OCI-LY1 (cell line): ENCODE data around the gene GJB4.

ENCODE experiments used
- H2AFZ ChIP-seq: fragments of 200-600 bp; sonication (generic), shearing (Covaris generic); 2 replicates; pipeline ENCODE4 v1.6.0; 2014; ENCODE audit warnings: antibody characterized with exemption, mild to moderate bottlenecking, low read length
- H3F3A ChIP-seq: fragments of 200-600 bp; sonication (generic), shearing (Covaris generic); 2 replicates; pipeline ENCODE4 v1.6.0; 2014; ENCODE audit warnings: mild to moderate bottlenecking, antibody characterized with exemption, low read length, moderate library complexity; ENCODE audit not compliant: insufficient read depth
- H3K27ac ChIP-seq: fragments of 200-600 bp; sonication (generic); 2 replicates; pipeline ENCODE4 v1.5.1; 2014; ENCODE audit warnings: low read length, mixed run types, mild to moderate bottlenecking, low read depth; ENCODE audit not compliant: poor library complexity, severe bottlenecking
- H3K27me3 ChIP-seq: fragments of 200-600 bp; sonication (generic); 2 replicates; pipeline ENCODE4 v1.6.0; 2014; ENCODE audit warnings: antibody characterized with exemption, mild to moderate bottlenecking, low read length, moderate library complexity; ENCODE audit not compliant: insufficient read depth
- H3K36me3 ChIP-seq: fragments of 200-600 bp; sonication (generic); 2 replicates; pipeline ENCODE4 v1.6.1; 2014; ENCODE audit warnings: mild to moderate bottlenecking, antibody characterized with exemption, low read length, moderate library complexity, mixed read lengths; ENCODE audit not compliant: insufficient read depth
- H3K4me1 ChIP-seq: fragments of 200-600 bp; sonication (generic); 2 replicates; pipeline ENCODE4 v1.5.1; 2014; ENCODE audit warnings: mild to moderate bottlenecking, low read length, moderate library complexity; ENCODE audit not compliant: insufficient read depth, severe bottlenecking
- H3K4me2 ChIP-seq: fragments of 200-600 bp; sonication (generic), shearing (Covaris generic); 2 replicates; pipeline ENCODE4 v1.6.1; 2014; ENCODE audit warnings: low read length
- H3K4me3 ChIP-seq: fragments of 200-600 bp; sonication (generic); 2 replicates; pipeline ENCODE4 v1.5.1; 2014; ENCODE audit warnings: low read length, low read depth, mild to moderate bottlenecking, mixed read lengths; ENCODE audit not compliant: poor library complexity, severe bottlenecking
- H3K79me2 ChIP-seq: fragments of 200-600 bp; shearing (Covaris generic); 2 replicates; pipeline ENCODE4 v1.6.1; 2016; ENCODE audit warnings: mixed run types, low read length, mixed read lengths; ENCODE audit not compliant: insufficient read depth
- H3K9ac ChIP-seq: fragments of 200-600 bp; sonication (generic), shearing (Covaris generic); 2 replicates; pipeline ENCODE4 v1.6.1; 2014; ENCODE audit warnings: mild to moderate bottlenecking, low read length, mixed read lengths
- H3K9me2 ChIP-seq: fragments of 200-600 bp; sonication (generic), shearing (Covaris generic); 2 replicates; pipeline ENCODE4 v1.6.1; 2014; ENCODE audit warnings: low read depth, mild to moderate bottlenecking, low read length, mixed read lengths
- H3K9me3 ChIP-seq: fragments of 200-600 bp; shearing (Covaris generic); 2 replicates; pipeline ENCODE4 v1.6.1; 2014; ENCODE audit warnings: low read length, mixed read lengths
- H4K20me1 ChIP-seq: fragments of 200-600 bp; sonication (generic), shearing (Covaris generic); 2 replicates; pipeline ENCODE4 v1.6.0; 2016; ENCODE audit warnings: mild to moderate bottlenecking, low read length; ENCODE audit not compliant: insufficient read depth
- CTCF ChIP-seq: fragments of 200-600 bp; sonication (generic), shearing (Covaris generic); IDR thresholded peaks from 2 replicates; pipeline ENCODE4 v1.5.1; 2017; ENCODE audit warnings: mild to moderate bottlenecking, antibody characterized with exemption, low read length, moderate library complexity, mixed read lengths
- EZH2 ChIP-seq: fragments of 200-600 bp; sonication (generic), shearing (Covaris generic); IDR thresholded peaks from 2 replicates; pipeline ENCODE4 v1.8.0; 2017; ENCODE audit warnings: borderline replicate concordance, mixed run types, mild to moderate bottlenecking, antibody characterized with exemption, low read length, moderate library complexity, mixed read lengths

GJB4 gene

GRCh38 chr1:34763142-34763781 lies 3.7 kb downstream of the GJB4 start:
- no peak overlapping the region for H3K27ac ChIP-seq

GRCh38 chr1:34768856-34769255 lies 9.3 kb downstream of the GJB4 start:
- Histone ChIP-seq H3F3A (no peaks in the 10 kb centered on the region), H3K4me2 (no peak overlapping the region), H3K27ac (no peak overlapping the region), H3K27me3 (no peaks in the 10 kb centered on the region), H3K79me2 (no peaks in the 10 kb centered on the region), H3K9me3 (no peaks in the 10 kb centered on the region), H2AFZ (no peak overlapping the region), H4K20me1 (no peaks in the 10 kb centered on the region), H3K9ac (no peak overlapping the region), H3K4me1 (no peaks in the 10 kb centered on the region), H3K9me2 (no peaks in the 10 kb centered on the region), H3K4me3 (no peak overlapping the region), H3K36me3 (no peaks in the 10 kb centered on the region)
- TF ChIP-seq EZH2 (no peak), CTCF (no peak)

More at GRCh38 chr1:34763142-34763781, 3.7 kb downstream of the GJB4 start:
- Histone ChIP-seq H3K4me3 (no peak overlapping the region), H3K27me3 (no peaks in the 10 kb centered on the region), H3K4me1 (no peaks in the 10 kb centered on the region), H3K4me2 (no peak overlapping the region), H2AFZ (no peak overlapping the region), H3K79me2 (no peaks in the 10 kb centered on the region), H3K36me3 (no peaks in the 10 kb centered on the region), H3K9ac (no peak overlapping the region), H3F3A (no peaks in the 10 kb centered on the region), H3K9me3 (no peaks in the 10 kb centered on the region), H4K20me1 (no peaks in the 10 kb centered on the region), H3K9me2 (no peaks in the 10 kb centered on the region)
- TF ChIP-seq EZH2 = no peak
- TF ChIP-seq CTCF = no peak

GRCh38 chr1:34770891-34771504 lies 11.5 kb downstream of the GJB4 start:
- Histone ChIP-seq H4K20me1 (no peaks in the 10 kb centered on the region), H3K27me3 (no peaks in the 10 kb centered on the region), H3K4me2 (no peak overlapping the region), H3K4me3 (no peak overlapping the region), H3K27ac (no peak overlapping the region), H3K79me2 (no peaks in the 10 kb centered on the region), H3K9me2 (no peaks in the 10 kb centered on the region), H3K4me1 (no peaks in the 10 kb centered on the region), H3K9ac (no peak overlapping the region), H3K9me3 (no peaks in the 10 kb centered on the region), H2AFZ (no peak overlapping the region), H3K36me3 (no peaks in the 10 kb centered on the region), H3F3A (no peaks in the 10 kb centered on the region)
- TF ChIP-seq EZH2 (no peak), CTCF (no peak)
